Mesothelial cell of epicardium (in vitro differentiated cells): ENCODE data around the gene TP53I11. TPM values are rescaled to one million over a fixed set of nuclear protein-coding genes. Genes with fewer than 3 reads are reported as not detected.

Experiments used
- DNase-seq, 2 experiments: peaks; one replicate each; pipeline ENCODE4 v3.0.0; 2021; ENCODE audit warnings: low spot score in 2 of 2; ENCODE audit not compliant: unreplicated experiment in 2 of 2
- H3K27ac Mint-ChIP-seq: 2 replicates; pipeline ENCODE4 v1.8.0; 2021; ENCODE audit warnings: mixed read lengths
- H3K27me3 Mint-ChIP-seq: 2 replicates; pipeline ENCODE4 v1.8.0; 2021; ENCODE audit warnings: low read depth, mixed read lengths
- H3K36me3 Mint-ChIP-seq: 2 replicates; pipeline ENCODE4 v1.8.0; 2021; ENCODE audit warnings: mixed read lengths
- H3K4me1 Mint-ChIP-seq: 2 replicates; pipeline ENCODE4 v1.8.0; 2021; ENCODE audit warnings: mixed read lengths
- H3K4me3 Mint-ChIP-seq: 2 replicates; pipeline ENCODE4 v1.8.0; 2021; ENCODE audit warnings: mild to moderate bottlenecking, moderate library complexity, mixed read lengths
- H3K9me3 Mint-ChIP-seq: 2 replicates; pipeline ENCODE4 v1.8.0; 2021; ENCODE audit warnings: mixed read lengths
- CTCF ChIP-seq: fragments of 200-600 bp; sonication (generic); IDR thresholded peaks from one replicate; pipeline ENCODE4 v1.5.0; 2021; ENCODE audit warnings: antibody characterized with exemption; ENCODE audit not compliant: unreplicated experiment
- total RNA-seq: library from RNA; stranded (reverse); gene quantifications from 3 replicates; pipeline ENCODE4 v1.2.1, GENCODE V29; 2021

Gene TP53I11
- total RNA-seq, 1 donor from 2014 or later = 81.0 TPM

DNA sequence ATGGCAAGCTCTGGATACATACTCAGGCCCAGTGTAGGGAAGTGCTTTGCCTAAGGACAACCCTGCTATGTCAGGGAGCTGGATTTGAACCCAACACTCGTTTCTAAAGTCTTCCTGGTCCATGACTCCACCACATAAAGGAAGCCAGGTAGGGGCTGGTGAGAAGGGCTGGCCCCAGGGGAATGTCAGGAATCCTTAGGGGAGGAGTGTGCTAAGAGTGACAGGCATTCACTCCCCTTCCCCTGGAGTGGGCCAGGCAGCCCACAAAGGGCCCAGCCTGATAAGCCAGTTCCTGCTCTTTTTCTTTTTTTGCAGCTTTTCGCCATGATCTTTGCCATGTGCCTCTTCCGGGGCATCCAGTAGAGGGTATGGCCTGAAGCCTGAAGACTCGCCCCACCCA lies 21.9 kb downstream of the TP53I11 start:
- Mint-ChIP-seq H3K27ac (peak overlapping the region; percentile 56), H3K4me3 (no peak overlapping the region), H3K9me3 (no peaks in the 10 kb centered on the region), H3K36me3 (no peaks in the 10 kb centered on the region), H3K4me1 (peaks cover 9% of the 10 kb centered on the region), H3K27me3 (no peaks in the 10 kb centered on the region)
- peak in 1 of 2 experiments; percentile 42 for DNase-seq
- no peak for TF ChIP-seq CTCF

- H3K4me1 Mint-ChIP-seq = peaks cover 9% of the 10 kb centered on the region
- no peaks in the 10 kb centered on the region for H3K9me3 Mint-ChIP-seq
Measured at GRCh38 chr11:44928144-44928543, 22.5 kb downstream of the TP53I11 start.

DNA sequence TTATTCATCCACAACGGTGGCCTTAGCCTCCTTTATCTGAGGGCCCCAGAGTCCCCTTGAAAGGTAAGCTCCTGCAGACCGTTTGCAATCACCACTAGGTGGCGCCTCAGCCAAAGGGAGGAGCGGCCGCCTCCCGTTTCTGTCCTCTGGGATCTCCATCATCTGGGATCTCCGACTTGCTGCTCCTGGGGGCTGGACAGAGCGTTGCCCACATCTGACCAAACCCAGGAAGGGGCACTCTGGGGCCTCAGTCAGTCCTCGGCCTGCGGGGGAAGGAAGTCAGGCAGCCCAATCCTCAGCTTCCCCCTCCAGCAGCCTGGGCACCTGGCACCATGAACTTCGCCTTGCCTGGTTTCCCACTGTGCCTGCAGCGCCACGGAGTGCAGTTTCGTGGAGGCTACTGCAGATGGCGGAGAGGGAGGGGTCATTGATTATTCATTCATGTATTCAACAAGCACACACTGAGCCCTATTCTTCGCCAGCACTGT lies 23.5 kb downstream of the TP53I11 start:
- Mint-ChIP-seq H3K4me1 (peaks cover 9% of the 10 kb centered on the region), H3K27ac (no peak overlapping the region), H3K36me3 (no peaks in the 10 kb centered on the region), H3K9me3 (no peaks in the 10 kb centered on the region), H3K27me3 (no peaks in the 10 kb centered on the region), H3K4me3 (no peak overlapping the region)
- peak; percentile 66 to 82 for DNase-seq
- peak; percentile 95 for TF ChIP-seq CTCF

More at GRCh38 chr11:44928144-44928543, 22.5 kb downstream of the TP53I11 start:
- Mint-ChIP-seq H3K27me3 (no peaks in the 10 kb centered on the region), H3K36me3 (no peaks in the 10 kb centered on the region), H3K4me3 (no peak overlapping the region), H3K27ac (no peak overlapping the region)
- no peak for DNase-seq
- TF ChIP-seq CTCF = no peak

DNA sequence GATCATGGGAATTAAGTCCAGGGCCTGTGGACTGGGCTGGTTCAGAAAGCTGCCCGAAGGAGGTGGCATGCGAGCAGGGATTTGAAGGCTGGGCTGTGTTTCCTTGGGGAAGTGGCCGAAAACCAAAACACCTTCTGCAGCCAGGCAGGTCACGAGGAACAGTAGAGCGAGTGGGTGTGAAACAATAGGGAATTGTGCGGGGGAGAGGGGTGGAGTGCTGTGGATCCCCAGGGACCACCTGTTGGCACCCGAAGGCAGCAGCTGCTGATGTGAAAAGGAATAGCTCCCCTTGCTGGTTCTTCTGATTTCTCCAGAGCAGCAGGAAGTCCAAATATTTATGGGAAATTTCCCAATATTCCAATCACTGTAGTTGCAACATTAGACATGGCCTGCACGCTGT lies 24.6 kb downstream of the TP53I11 start:
- TF ChIP-seq CTCF = no peak

DNA sequence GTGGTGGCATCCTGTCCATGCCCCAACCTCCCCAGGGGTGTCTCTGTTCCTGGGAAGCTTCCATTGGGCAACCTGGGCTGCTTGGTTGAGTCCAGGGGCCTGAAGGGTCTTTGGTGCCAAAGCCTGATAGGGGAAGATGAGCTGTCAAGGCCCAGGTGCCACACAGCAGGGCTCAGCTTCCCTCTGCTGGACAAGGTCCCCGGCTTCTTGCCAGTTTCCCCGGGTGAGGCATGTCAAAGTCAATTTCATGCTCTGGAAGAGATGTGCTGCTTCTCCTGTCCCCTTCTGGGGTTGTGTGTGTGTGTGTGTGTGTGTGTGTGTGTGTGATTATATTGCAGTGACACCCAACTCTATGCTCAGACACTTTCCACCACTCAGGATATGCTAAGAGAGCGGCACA lies 26.9 kb downstream of the TP53I11 start:
- TF ChIP-seq CTCF = no peak
- no peak for DNase-seq
- Mint-ChIP-seq H3K36me3 (no peaks in the 10 kb centered on the region), H3K27me3 (no peaks in the 10 kb centered on the region), H3K27ac (no peak overlapping the region), H3K9me3 (no peaks in the 10 kb centered on the region), H3K4me3 (no peak overlapping the region), H3K4me1 (peaks cover 3% of the 10 kb centered on the region)

More for the DNA sequence above, 24.6 kb downstream of the TP53I11 start:
- Mint-ChIP-seq H3K4me3 (no peak overlapping the region), H3K4me1 (peaks cover 9% of the 10 kb centered on the region), H3K27me3 (no peaks in the 10 kb centered on the region), H3K27ac (no peak overlapping the region), H3K9me3 (no peaks in the 10 kb centered on the region), H3K36me3 (no peaks in the 10 kb centered on the region)
- DNase-seq = no peak

- H3K27me3 Mint-ChIP-seq = no peaks in the 10 kb centered on the region
- no peak for TF ChIP-seq CTCF
- no peaks in the 10 kb centered on the region for H3K36me3 Mint-ChIP-seq
- H3K27ac Mint-ChIP-seq = no peak overlapping the region
- H3K4me1 Mint-ChIP-seq = no peaks in the 10 kb centered on the region
- DNase-seq = no peak
- H3K4me3 Mint-ChIP-seq = no peak overlapping the region
- no peaks in the 10 kb centered on the region for H3K9me3 Mint-ChIP-seq
Measured at GRCh38 chr11:44923115-44923514, 27.6 kb downstream of the TP53I11 start.
